Sciatic nerve (tissue), 2 donors: ENCODE data around the gene PAEP. TPM values are rescaled to one million over a fixed set of nuclear protein-coding genes. Genes with fewer than 3 reads are reported as not detected.

Source experiments
- ATAC-seq: fragments of 200-7000 bp; cut with Tn5 transposase; one replicate; pipeline ENCODE4 v1.9.1; 2020; ENCODE audit warnings: mild to moderate bottlenecking, moderate library complexity
- DNase-seq: peaks from one replicate; pipeline ENCODE4 v3.0.0-alpha.2; 2020; ENCODE audit warnings: low spot score
- intact Hi-C: fragments of 100-400 bp; cut with DNase I; formaldehyde crosslinking; loops from one replicate; pipeline ENCODE4 v1.14.2; 2022
- total RNA-seq: library from RNA; stranded (reverse); fragmentation: NEBNext Ultra II Directional; extraction: Animal tissue kit (Norgen Biotek cat#: 25700); gene quantifications from one replicate; pipeline ENCODE4 v1.2.1, GENCODE V29; 2021
- donor health status: DM: no; HTN: no; CAD: no.
- donor health status: DM: no; HTN: no; CAD: no.

The PAEP gene
- total RNA-seq, 1 donor from 2014 or later: not detected

DNA sequence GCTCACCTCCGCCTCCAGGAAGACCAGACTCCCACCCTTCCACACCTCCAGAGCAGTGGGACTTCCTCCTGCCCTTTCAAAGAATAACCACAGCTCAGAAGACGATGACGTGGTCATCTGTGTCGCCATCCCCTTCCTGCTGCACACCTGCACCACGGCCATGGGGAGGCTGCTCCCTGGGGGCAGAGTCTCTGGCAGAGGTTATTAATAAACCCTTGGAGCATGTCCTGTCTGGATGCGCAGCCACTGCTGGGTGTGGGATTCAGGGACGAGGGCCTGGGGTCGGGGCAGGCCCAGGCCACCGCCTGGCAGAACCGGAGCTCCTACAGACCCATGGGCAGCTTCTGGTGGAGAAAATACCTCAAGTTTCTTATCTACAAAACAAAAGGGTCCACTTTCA lies 5.0 kb downstream of the PAEP start:
- ATAC-seq (no peak), DNase-seq (peak; percentile 17)
- intact Hi-C loops: no loop called here

DNA sequence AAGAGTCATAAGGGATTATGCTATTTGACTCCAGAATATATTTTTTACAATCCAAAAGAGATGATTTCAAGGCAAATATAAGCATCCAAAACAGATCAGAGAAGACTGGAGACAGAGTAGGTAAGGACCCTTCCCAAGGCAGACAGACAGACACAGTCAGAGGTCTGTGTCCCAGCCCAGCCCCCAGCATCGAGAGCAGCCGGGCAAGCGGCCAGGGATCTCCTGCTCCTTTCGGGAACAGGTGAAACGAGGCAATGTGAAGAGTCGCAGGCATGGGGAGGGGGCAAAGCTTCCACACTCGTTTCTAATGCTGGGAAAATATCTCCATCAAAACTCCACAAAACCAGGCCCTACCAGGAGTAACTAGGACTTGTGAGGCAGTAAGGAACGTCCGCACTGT lies 5.8 kb downstream of the PAEP start:
- intact Hi-C loops: no loop called here
- DNase-seq (peak; percentile 46), ATAC-seq (no peak)

DNA sequence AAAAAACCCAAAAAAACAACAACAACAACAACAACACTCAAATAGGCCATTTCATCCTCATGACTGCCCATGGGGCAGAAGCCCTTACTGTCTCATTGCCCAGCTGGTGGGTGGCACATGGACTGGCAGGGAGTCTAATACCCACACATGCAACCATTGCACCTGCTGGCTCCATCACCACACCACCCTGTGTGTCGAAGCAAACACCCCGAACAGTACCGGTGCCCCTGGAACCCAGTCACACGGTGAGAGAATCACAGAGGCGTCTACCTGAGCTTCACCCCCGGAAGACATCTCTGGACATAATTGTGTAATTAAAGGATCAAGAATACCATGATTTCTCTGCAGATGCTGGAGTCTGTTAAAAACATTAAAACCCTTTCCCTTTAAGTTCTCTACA lies 6.5 kb downstream of the PAEP start:
- intact Hi-C loops: no loop called here
- DNase-seq (peak; percentile 40), ATAC-seq (no peak)

DNA sequence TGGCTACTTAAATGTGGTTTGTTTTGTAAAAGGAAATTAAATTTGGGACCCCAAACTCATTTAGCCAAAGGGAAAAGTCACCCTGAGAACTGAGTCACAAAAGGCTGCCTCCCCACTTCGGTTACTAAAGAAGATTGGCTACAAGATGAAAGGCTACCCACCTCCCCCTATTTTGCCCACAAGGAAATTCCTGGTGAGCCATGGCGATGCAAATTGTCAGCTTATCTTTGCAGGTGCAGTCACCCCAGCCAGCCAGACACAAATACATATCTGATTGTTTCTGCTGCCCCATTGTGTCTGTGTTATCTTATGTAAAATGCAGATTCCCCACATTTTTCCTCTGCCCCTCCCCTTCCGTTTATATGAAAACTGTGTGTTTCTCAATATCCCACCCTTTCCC lies 8.9 kb downstream of the PAEP start:
- ATAC-seq (no peak), DNase-seq (peak; percentile 19)
- intact Hi-C loops: no loop called here

DNA sequence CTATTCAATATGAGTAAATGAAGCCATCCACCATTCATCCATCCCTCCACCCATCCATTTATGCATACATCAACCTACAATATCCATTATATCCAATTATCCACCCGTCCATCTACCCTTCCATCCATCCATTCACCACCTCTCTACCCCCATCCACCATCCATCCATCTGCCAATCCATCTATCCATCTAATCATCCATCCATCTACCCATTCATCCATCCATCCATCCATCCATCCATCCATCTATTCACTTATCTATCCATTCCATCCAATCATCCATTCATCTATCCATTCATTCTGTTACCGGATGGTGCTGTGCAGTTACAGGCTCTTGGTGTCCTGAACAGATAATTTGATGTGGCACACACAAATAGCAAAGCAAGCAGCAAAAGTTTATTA lies 10.7 kb downstream of the PAEP start:
- intact Hi-C loops: no loop called here
- no peak for DNase-seq
- ATAC-seq: no peak

DNA sequence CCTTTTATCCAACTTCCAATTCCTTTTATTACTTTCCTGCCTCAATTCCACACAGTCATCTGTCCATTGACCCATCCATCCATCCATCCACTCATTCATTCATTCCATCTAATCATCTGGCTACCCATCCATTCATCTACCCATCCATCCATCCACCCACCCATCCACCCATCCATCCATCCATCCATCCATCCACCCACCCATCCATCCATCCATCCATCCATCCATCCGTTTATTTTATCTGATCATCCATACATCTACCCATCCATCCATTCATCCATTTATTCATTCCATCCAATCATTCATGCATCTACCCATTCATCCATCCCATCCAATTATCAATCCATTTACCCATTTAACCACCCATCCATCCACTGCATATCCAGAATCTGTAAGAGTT lies 11.6 kb downstream of the PAEP start:
- DNase-seq (no peak), ATAC-seq (no peak)
- intact Hi-C loops: no loop called here

DNA sequence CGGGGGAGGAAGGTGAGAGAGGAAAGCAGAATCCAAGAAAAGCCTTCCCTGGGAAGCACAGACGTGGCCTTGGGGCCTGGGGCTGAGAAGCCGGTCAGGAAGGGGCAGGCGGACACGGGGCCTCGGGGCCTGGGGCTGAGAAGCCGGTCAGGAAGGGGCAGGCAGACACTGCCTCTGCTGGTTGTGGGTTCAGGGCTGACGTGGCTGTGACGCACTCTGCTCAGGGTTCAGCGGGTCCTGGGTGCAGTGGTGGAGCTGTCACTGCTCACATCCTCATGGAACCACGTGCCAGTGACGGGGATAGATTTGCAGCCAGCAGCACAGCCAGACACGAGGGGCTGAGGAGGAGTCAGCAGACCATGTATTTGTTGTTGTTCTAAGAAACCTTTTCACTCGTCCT lies 12.8 kb downstream of the PAEP start:
- DNase-seq: no peak
- ATAC-seq: no peak
- intact Hi-C loops: no loop called here

DNA sequence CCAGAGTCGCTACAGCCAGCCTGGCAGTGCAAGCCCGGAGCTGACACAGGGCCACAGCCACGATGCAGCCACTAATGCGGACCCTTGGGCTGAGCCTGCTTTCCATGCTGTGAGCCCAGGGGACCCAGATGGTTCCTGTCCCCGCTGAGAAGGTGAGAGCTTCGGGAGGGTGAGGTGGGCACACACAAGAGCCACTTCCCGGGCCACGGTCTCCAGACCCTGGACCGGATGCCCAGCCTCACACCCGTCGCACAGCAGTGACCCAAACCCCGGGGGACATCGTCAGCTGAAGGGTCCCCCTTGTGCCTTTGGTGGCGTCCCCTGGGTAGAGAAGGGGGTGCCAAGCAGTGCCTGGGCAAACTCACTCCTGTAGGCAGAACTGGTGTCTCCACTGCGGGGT lies 13.4 kb downstream of the PAEP start:
- ATAC-seq: no peak
- intact Hi-C loops: no loop called here
- DNase-seq: no peak

DNA sequence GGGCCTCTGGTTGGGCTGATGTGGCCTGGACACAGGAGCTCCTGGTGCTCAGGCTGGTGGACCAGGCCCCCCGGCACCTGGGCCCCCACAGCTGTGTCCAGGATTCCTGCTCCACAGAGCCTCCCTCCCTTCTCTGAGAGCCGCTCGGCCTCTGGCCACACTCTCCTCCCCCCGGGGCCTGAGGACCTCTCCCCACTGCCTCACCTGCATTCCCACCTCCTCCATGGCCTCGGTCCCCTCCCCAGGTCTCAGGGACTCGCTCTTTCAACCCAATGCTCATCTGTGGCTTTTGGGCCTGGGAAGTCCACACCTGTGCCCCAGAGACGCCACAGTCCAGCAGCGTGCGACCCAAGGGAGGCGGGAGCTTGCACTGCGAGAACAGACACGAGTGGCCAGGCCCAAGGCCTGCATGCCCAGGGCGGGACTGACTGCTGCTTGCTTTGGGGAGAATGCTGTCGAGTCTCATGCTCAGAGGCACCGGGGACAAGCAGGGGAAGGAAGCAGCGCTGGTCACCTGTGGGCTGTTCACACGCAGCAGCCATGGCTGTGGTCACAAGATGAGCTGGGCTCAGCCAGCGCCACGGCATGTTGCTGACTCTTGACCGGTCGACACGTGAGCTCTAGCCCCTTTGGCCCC lies 14.6 kb downstream of the PAEP start:
- DNase-seq (no peak), ATAC-seq (no peak)
- intact Hi-C loops: no loop called here

DNA sequence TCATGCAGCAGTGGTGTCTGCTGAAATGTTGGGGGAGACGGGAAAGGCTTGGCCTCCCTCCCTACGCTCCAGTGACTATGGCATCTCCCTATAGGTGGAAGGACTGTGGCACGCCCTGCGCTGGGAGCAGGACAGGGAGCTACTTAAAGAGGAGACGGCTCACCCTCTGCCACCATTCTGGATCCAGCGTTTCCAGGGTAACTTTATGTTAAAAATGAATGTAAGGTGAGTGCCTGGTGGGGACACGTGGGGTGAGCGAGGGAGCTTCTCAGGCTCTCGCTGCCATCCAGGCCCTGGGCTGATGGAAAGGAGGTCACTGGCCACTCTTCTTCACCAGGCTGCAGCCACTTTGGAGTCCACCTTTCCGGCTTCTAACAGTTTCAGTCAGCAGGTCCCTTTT lies 15.7 kb downstream of the PAEP start:
- intact Hi-C loops: no loop called here
- ATAC-seq (no peak), DNase-seq (no peak)

DNA sequence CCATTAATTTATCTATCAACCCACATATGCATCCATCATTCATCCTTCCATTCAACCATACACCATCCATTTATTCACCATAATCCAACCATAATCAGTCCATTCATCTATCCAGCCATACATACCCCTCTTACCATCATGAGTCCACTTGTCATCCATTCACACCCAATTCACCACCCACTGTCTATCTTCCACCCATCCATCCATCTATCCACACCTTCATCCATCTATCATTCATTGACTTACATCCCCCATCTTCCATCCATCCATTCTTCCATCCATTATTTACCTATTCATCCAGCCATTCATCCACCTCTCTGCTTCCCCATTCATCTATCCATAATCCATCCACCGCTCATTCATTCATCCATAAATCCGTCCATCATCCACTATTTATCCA lies 17.8 kb downstream of the PAEP start:
- DNase-seq (no peak), ATAC-seq (no peak)
- intact Hi-C loops: no loop called here

DNA sequence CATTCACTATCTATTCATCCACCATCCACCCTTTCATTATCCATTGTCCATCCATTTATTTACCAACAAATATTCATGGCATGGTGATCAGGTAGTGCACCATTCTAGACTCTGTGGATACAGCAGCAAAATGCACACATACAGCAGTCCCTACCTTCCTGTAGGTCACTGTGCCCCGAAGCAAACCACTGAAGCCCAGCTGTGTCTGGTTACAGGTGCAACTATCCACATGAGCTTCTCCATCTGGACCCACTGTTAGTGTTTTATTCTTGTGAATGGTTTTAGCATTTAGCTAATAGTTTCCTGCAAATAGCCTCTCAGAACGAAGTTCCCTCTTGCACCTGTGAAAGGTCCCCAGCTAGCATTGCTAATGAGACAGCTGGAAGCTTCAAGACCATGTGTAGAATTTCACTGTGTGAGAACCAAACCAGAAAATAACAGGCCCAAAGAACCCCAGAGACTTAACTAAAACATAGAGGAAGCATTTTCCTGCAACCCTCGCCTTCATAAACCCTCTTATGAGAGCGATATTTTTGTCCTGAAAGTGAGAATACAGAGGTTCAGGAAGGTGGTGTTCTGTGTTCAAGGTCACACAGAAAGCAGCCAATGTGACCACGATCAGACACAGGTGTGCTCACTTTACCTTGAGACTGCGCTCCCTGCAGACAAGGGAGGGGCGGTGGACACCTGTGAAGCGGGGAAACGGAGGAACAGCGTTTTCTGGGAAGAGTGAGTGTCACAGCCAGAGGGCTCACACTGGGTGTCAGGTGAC lies 18.5 kb downstream of the PAEP start:
- ATAC-seq: no peak
- intact Hi-C loops: no loop called here
- DNase-seq: no peak

DNA sequence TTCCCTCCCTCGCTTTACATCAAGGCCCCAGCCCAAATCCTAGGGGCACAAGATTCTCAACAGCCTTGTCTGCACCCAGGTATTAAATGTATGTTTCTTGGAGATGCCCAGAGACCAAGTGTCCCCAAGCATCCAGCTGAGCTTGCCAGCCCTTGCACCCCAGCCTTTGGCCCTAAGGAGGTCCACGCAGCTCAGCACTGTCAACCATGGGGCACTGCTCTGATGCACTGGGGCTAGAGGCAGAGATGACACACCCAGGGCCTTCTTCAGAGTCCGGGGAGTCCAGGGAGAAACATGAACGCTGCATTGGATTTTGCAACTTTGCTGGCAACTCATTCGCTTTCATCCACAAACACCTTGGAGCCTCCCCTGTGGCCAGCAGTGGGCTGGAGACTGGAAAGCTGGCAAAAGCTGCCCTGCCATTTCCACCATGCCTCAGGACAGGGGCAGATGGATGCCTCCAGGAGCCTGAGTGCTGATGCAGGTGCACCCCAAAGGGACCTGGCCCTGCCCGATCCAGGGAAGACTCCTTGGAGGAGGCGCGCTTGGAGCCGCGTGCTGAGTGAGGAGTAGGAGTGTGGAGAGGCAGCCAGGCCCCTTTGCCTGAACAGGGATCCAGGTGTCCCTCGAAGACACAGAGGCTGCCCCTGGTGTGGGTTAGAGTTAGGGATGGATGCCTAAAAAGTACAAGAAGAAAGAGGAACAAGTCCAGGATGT lies 19.3 kb downstream of the PAEP start:
- no peak for ATAC-seq
- intact Hi-C loops: no loop called here
- no peak for DNase-seq

DNA sequence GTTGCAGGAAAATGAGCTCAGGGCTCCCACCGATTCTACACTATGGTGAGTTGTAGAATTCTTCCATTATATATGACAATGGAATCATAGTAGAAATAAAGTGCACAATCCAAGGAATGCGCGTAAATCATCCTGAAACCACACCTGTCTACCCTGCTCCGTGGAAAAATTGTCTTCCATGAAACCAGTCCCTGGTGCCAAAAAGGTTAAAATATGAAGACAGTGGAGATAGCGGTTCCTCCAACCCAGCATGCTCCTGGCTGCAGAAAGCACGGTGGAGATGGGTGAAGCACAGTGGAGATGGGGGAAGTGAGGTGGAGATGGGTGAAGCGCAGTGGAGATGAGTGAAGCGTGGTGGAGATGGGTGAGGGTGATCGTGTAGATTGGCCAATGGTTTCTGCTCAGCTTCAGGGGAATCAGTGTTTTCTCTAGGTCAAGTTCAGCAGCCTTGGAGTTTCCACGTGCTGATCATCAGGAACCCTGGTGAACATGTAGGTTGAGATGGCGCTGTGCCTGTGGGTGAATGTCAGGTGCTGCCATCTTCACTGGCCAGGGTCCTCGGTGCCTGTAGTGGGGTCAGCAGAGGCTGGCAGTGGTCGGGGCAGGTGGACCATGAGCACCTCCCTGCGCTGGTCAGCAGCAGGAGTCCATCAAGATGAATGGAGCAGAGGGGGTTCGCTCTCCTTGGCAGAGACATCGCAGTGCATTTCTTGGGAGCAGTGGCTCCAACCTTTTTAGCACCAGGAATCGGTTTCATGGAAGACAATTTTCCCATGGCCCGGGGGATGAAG lies 20.3 kb downstream of the PAEP start:
- DNase-seq (no peak), ATAC-seq (no peak)
- intact Hi-C loops: no loop called here

DNA sequence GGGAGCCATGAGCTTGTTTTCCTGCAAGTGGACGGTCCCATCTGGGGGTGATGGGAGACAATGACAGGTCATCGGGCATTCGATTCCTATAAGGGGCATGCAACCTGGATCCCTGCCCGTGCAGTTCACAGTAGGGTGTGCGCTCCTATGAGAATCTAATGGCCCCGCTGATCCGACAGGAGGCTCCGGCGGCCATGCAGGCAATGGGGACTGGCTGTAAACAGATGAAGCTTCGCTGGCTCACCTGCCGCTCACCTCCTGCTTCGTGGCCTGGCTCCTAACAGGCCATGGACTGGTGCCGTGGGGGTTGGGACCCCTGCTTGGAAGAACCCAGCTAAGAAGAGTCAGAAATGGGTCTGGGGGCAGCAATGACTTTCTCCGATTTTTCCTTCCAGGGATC lies 21.0 kb downstream of the PAEP start:
- no peak for ATAC-seq
- intact Hi-C loops: no loop called here
- DNase-seq: no peak

DNA sequence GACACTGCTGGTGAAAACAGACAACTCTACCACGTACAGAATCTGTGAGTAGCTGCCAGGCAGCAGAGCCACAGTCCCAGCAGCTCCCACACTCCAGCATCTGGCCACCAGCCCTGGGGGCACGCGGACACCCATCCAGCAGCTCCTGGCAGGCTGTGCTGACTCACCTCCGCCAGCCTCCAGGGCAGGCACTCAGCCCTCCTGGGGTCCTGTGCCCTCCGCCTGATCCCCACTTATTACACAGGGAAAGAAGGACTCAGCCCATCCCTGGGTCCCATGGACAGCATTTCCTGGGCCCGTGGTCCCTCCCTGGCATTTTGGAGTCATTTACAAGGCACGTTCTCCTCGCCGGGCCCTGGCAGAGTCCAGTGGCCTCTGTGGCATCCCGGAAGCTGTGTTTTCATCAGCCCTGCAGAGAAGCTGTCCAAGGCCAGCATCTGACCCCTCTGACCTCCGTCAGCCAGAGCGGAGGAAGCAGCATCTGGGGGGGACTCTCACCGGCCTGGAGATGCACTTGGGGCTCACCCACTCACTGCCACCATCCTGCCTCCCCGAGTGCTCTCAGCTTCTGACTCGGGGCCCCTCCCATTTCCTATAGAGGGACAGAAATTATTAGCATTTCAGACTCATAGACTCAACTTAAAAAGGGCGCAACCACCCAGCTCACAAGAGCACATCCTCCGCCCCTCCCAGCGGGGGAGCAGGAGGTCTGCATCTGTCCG lies 21.6 kb downstream of the PAEP start:
- ATAC-seq (no peak), DNase-seq (no peak)
- intact Hi-C loops: no loop called here

DNA sequence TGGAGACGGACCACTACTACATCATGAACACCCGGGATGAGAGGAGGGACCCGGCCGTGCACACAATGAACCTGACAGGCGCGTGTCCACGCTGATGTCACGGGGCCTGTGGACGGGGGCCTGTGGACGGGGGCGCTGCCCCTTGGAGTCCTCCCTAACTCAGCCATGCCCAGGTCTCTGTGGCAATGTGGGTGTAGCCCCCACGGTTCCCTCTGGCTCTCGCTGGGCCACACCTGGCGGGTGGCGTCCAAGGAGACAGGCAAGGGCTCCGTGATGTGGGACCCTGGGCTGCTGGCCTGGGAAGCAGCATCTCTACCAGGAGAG lies 22.1 kb downstream of the PAEP start:
- intact Hi-C loops: no loop called here
- ATAC-seq: no peak
- no peak for DNase-seq

DNA sequence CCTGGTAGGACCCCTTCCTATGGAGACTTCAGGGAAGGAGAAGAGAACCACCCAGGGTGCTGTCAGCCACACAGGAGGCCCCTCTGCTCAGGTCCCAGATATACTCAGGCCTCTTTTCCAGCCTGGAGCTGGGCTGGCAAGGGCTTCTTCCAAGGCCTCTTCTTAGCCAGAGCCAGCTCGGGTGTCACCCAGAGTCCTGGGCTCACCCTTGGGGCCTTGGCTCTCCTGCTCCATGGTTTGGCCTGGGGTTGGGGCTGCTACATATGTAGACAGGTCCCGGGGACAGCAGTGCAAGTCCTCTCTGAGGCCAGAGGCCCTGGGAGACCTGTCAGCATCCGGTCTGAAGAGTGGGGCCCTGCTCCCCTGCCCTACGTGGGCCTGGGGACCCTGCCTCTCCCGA lies 22.8 kb downstream of the PAEP start:
- ATAC-seq (no peak), DNase-seq (no peak)
- intact Hi-C loops: no loop called here

DNA sequence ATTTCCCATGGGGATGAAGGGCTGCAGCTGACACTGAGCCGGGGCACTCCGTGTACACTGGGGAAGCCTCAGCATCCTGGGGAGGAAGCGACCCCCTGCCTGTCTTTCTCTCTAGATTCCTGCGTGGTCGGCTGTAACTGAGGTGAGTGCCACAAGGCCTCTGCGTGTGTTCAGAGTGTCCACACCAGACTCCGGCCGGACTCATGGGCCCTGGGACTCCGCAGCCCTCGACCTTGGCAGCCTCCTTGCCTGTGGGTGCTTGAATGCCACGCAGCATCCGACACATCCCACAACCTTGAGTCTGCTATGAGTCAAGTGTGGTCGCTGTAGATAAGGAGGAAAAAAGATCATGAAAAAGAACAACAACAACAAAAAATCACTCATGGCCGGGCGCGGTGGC lies 23.4 kb downstream of the PAEP start:
- intact Hi-C loops: no loop called here
- DNase-seq (no peak), ATAC-seq (no peak)
